Mesodermal cell (in vitro differentiated cells): ENCODE results near the gene SBNO1.
"Not testable (repeated sequence)": the region's sequence is repeated elsewhere in the genome, so short reads cannot be mapped to it uniquely, and the experiment has no call there.

ENCODE experiments used
- H3K27ac ChIP-seq: 2 replicates; pipeline ENCODE4 v1.7.0; 2013; ENCODE audit warnings: mild to moderate bottlenecking, low read depth, low read length, moderate library complexity; ENCODE audit not compliant: severe bottlenecking
- H3K36me3 ChIP-seq: 2 replicates; pipeline ENCODE4 v1.7.1; 2013; ENCODE audit warnings: mild to moderate bottlenecking, low read length, moderate library complexity; ENCODE audit not compliant: control insufficient read depth, insufficient read depth
- H3K4me1 ChIP-seq: one replicate; pipeline ENCODE4 v1.7.1; 2013; ENCODE audit warnings: mild to moderate bottlenecking, low read length; ENCODE audit not compliant: insufficient read depth, control insufficient read depth, poor library complexity, severe bottlenecking
- H3K4me3 ChIP-seq: 2 replicates; pipeline ENCODE4 v1.7.0; 2013; ENCODE audit warnings: low read length, control low read depth, mild to moderate bottlenecking; ENCODE audit not compliant: insufficient read depth, poor library complexity, severe bottlenecking; ENCODE audit errors: extremely low read depth
- H3K9me3 ChIP-seq: 2 replicates; pipeline ENCODE4 v1.7.1; 2013; ENCODE audit warnings: mild to moderate bottlenecking, low read length, moderate library complexity; ENCODE audit not compliant: control insufficient read depth
- WGBS, 2 experiments: methylation state at CpG; one replicate each; pipeline ENCODE4 v1.1.5; 2013; ENCODE audit warnings: missing lambda C conversion rate in 2 of 2; ENCODE audit not compliant: insufficient coverage in 2 of 2; 5-methylcytosine and 5-hydroxymethylcytosine counted together

SBNO1 gene

GRCh38 chr12:123344086-123344485 lies 20.6 kb downstream of the SBNO1 start:
- no peaks in the 10 kb centered on the region for H3K9me3 ChIP-seq
- H3K36me3 ChIP-seq: peaks cover 95% of the 10 kb centered on the region
- WGBS, 2 experiments: 93 to 94% methylated on average over 6 of the region's 6 CpGs
- no peaks in the 10 kb centered on the region for H3K4me1 ChIP-seq
- no peak overlapping the region for H3K4me3 ChIP-seq
- no peak overlapping the region for H3K27ac ChIP-seq

GRCh38 chr12:123337070-123337469 lies 27.6 kb downstream of the SBNO1 start:
- H3K4me3 ChIP-seq: no peak overlapping the region

GRCh38 chr12:123336530-123336929 lies 28.1 kb downstream of the SBNO1 start:
- no peaks in the 10 kb centered on the region for H3K4me1 ChIP-seq
- H3K9me3 ChIP-seq: no peaks in the 10 kb centered on the region
- no peak overlapping the region for H3K27ac ChIP-seq
- no peak overlapping the region for H3K4me3 ChIP-seq
- 92 to 98% methylated on average over 7 to 8 of the region's 8 CpGs for WGBS, 2 experiments
- H3K36me3 ChIP-seq: peaks cover 80% of the 10 kb centered on the region

More at GRCh38 chr12:123337070-123337469, 27.6 kb downstream of the SBNO1 start:
- 92% methylated on average over 4 of the region's 5 CpGs; no CpG with 5 or more reads in 1 of the 2 experiments for WGBS, 2 experiments
- Histone ChIP-seq H3K4me1 (no peaks in the 10 kb centered on the region), H3K9me3 (no peaks in the 10 kb centered on the region), H3K36me3 (peaks cover 80% of the 10 kb centered on the region), H3K27ac (no peak overlapping the region)

- Histone ChIP-seq H3K4me3 (no peak overlapping the region), H3K27ac (no peak overlapping the region), H3K36me3 (peaks cover 81% of the 10 kb centered on the region), H3K9me3 (no peaks in the 10 kb centered on the region), H3K4me1 (no peaks in the 10 kb centered on the region)
- no CpG with 5 or more reads among the region's 3 CpGs for WGBS, 2 experiments
These were observed 29.2 kb downstream of the SBNO1 start for GRCh38 chr12:123335490-123335889.

- H3K36me3 ChIP-seq: peaks cover 85% of the 10 kb centered on the region
- no CpG with 5 or more reads among the region's 1 CpG for WGBS, 2 experiments
- H3K9me3 ChIP-seq: no peaks in the 10 kb centered on the region
- H3K4me3 ChIP-seq: no peak overlapping the region
- no peaks in the 10 kb centered on the region for H3K4me1 ChIP-seq
- H3K27ac ChIP-seq: no peak overlapping the region
These were observed 34.8 kb downstream of the SBNO1 start for GRCh38 chr12:123329799-123330198.

- H3K9me3 ChIP-seq: no peaks in the 10 kb centered on the region
- H3K27ac ChIP-seq: no peak overlapping the region
- no peak overlapping the region for H3K4me3 ChIP-seq
- no peaks in the 10 kb centered on the region for H3K4me1 ChIP-seq
- 98% methylated on average over 6 of the region's 6 CpGs for WGBS, 2 experiments
- peaks cover 98% of the 10 kb centered on the region for H3K36me3 ChIP-seq
These were observed 44.8 kb downstream of the SBNO1 start for GRCh38 chr12:123319826-123320225.

GRCh38 chr12:123319273-123319672 lies 45.4 kb downstream of the SBNO1 start:
- Histone ChIP-seq H3K27ac (no peak overlapping the region), H3K4me1 (no peaks in the 10 kb centered on the region), H3K4me3 (no peak overlapping the region), H3K36me3 (peaks cover 98% of the 10 kb centered on the region), H3K9me3 (no peaks in the 10 kb centered on the region)
- WGBS, 2 experiments: 92 to 100% methylated on average over 2 of the region's 3 CpGs

GRCh38 chr12:123313046-123313445 lies 51.6 kb downstream of the SBNO1 start:
- not testable (repeated sequence) for H3K27ac ChIP-seq, H3K9me3 ChIP-seq, H3K4me1 ChIP-seq, H3K4me3 ChIP-seq
- H3K36me3 ChIP-seq: peaks cover 95% of the 10 kb centered on the region
- WGBS, 2 experiments: 100% methylated on average over 1 of the region's 4 CpGs; no CpG with 5 or more reads in 1 of the 2 experiments

- Histone ChIP-seq H3K4me1 (no peaks in the 10 kb centered on the region), H3K9me3 (no peaks in the 10 kb centered on the region), H3K36me3 (peaks cover 97% of the 10 kb centered on the region), H3K4me3 (no peak overlapping the region), H3K27ac (no peak overlapping the region)
- 80 to 88% methylated on average over 2 of the region's 3 CpGs for WGBS, 2 experiments
These were observed 58.4 kb downstream of the SBNO1 start for GRCh38 chr12:123306200-123306599.

- Histone ChIP-seq H3K4me3 (no peak overlapping the region), H3K27ac (no peak overlapping the region), H3K36me3 (peaks cover 97% of the 10 kb centered on the region), H3K4me1 (no peaks in the 10 kb centered on the region), H3K9me3 (no peaks in the 10 kb centered on the region)
- WGBS, 2 experiments: 94 to 100% methylated on average over 2 to 3 of the region's 3 CpGs
These were observed 59.5 kb downstream of the SBNO1 start for GRCh38 chr12:123305136-123305535.

GRCh38 chr12:123293178-123293760 lies 71.4 kb downstream of the SBNO1 start:
- H3K27ac ChIP-seq: no peak overlapping the region
- H3K4me3 ChIP-seq: no peak overlapping the region
- 85 to 89% methylated on average over 6 to 9 of the region's 9 CpGs for WGBS, 2 experiments
- H3K36me3 ChIP-seq: peaks cover 85% of the 10 kb centered on the region
- H3K4me1 ChIP-seq: no peaks in the 10 kb centered on the region
- H3K9me3 ChIP-seq: no peaks in the 10 kb centered on the region
